H1 (cell line): ENCODE results near the gene USH2A. TPM values are rescaled to one million over a fixed set of nuclear protein-coding genes. Genes with fewer than 3 reads are reported as not detected.

Experiments used
- CTCF ChIA-PET: fragments of 300-600 bp; sonication (Branson Sonifier 250); formaldehyde crosslinking; loops from one replicate; lab custom pipeline; 2021; ENCODE audit not compliant: partially characterized antibody; lab: Charles Lee
- POLR2A ChIA-PET: fragments of 300-600 bp; sonication (Branson Sonifier 250); formaldehyde crosslinking; loops from one replicate; lab custom pipeline; 2021; ENCODE audit warnings: inconsistent platforms; ENCODE audit not compliant: partially characterized antibody; lab: Charles Lee
- DNase-seq, 2 experiments: peaks; one replicate each; pipeline versions ENCODE4 v3.0.0 to v3.0.0-alpha.2; 2010 to 2022; ENCODE audit warnings: low spot score in 2 of 2, low read depth in 1 of 2, mixed read lengths in 1 of 2
- FAIRE-seq: peaks from 2 replicates; lab custom pipeline; 2011; peaks lifted over from hg19 to GRCh38; lab: Jason Lieb, UNC
- H2AFZ ChIP-seq: 2 replicates; pipeline ENCODE4 v1.8.1; 2012; ENCODE audit warnings: low read length, inconsistent platforms
- H2AK5ac ChIP-seq: 2 replicates; pipeline ENCODE4 v1.6.1; 2013; ENCODE audit warnings: low read depth, low read length
- H2BK120ac ChIP-seq: replicated peaks from 2 replicates; pipeline ENCODE3; 2013; ENCODE audit warnings: low read depth, low read length, inconsistent platforms
- H2BK12ac ChIP-seq: 2 replicates; pipeline ENCODE4 v1.6.1; 2013; ENCODE audit warnings: low read depth, low read length
- H2BK15ac ChIP-seq: 2 replicates; pipeline ENCODE4 v1.6.1; 2013; ENCODE audit warnings: low read length
- H2BK20ac ChIP-seq: 2 replicates; pipeline ENCODE4 v1.6.1; 2013; ENCODE audit warnings: low read length
- H2BK5ac ChIP-seq: 2 replicates; pipeline ENCODE4 v1.6.1; 2013; ENCODE audit warnings: low read depth, low read length
- H3K14ac ChIP-seq: 2 replicates; pipeline ENCODE4 v1.6.1; 2013; ENCODE audit warnings: inconsistent platforms; ENCODE audit not compliant: insufficient read length
- H3K18ac ChIP-seq: 2 replicates; pipeline ENCODE4 v1.6.1; 2013; ENCODE audit warnings: low read length; ENCODE audit errors: extremely low read depth
- H3K23ac ChIP-seq: 2 replicates; pipeline ENCODE4 v1.6.1; 2013; ENCODE audit warnings: inconsistent platforms; ENCODE audit not compliant: insufficient read length
- H3K23me2 ChIP-seq: 2 replicates; pipeline ENCODE4 v1.6.1; 2013; ENCODE audit warnings: low read depth, low read length
- H3K27ac ChIP-seq: 2 replicates; pipeline ENCODE4 v1.6.1; 2011; ENCODE audit warnings: low read depth, low read length, inconsistent platforms
- H3K27me3 ChIP-seq, 4 experiments: replicated peaks in 1 of 4; 1 replicate in 1 of 4; 2 replicates in 3 of 4; pipeline versions ENCODE4 v1.6.1 to v1.8.1; 2011 to 2013; ENCODE audit warnings: low read length in 3 of 4, mild to moderate bottlenecking in 3 of 4, inconsistent platforms in 2 of 4, mixed read lengths in 2 of 4, moderate library complexity in 1 of 4; ENCODE audit not compliant: control insufficient read depth in 3 of 4, insufficient read depth in 3 of 4; ENCODE audit errors: extremely low read depth in 1 of 4
- H3K36me3 ChIP-seq, 4 experiments: 2 replicates each; pipeline versions ENCODE4 v1.6.1 to v1.8.1; 2011 to 2013; ENCODE audit warnings: mild to moderate bottlenecking in 4 of 4, low read length in 3 of 4, moderate library complexity in 2 of 4, control low read depth in 1 of 4, inconsistent platforms in 1 of 4; ENCODE audit not compliant: insufficient read depth in 4 of 4, control insufficient read depth in 2 of 4
- H3K4ac ChIP-seq: replicated peaks from 2 replicates; pipeline ENCODE3; 2013; ENCODE audit warnings: low read length, low read depth, mixed read lengths, inconsistent platforms; ENCODE audit not compliant: insufficient read length
- H3K4me1 ChIP-seq, 4 experiments: replicated peaks in 1 of 4; 1 replicate in 1 of 4; 2 replicates in 3 of 4; pipeline versions ENCODE4 v1.6.1 to v1.8.1; 2011 to 2013; ENCODE audit warnings: low read length in 3 of 4, inconsistent platforms in 2 of 4, mixed read lengths in 1 of 4; ENCODE audit not compliant: insufficient read depth in 4 of 4, control insufficient read depth in 3 of 4
- H3K4me2 ChIP-seq, 2 experiments: 2 replicates each; pipeline versions ENCODE4 v1.6.1 to v1.8.1; 2011 to 2013; ENCODE audit warnings: low read depth in 2 of 2, low read length in 2 of 2, control low read depth in 1 of 2, inconsistent platforms in 1 of 2, mild to moderate bottlenecking in 1 of 2; ENCODE audit not compliant: insufficient read depth in 1 of 2
- H3K4me3 ChIP-seq, 4 experiments: fragments of 200-600, 300-600 bp in 1 of 4; sonication (generic), shearing (Covaris generic), sonication (Bioruptor Twin) in 1 of 4; 2 replicates each; pipeline versions ENCODE4 v1.5.1 to v1.8.1; 2011 to 2016; ENCODE audit warnings: low read length in 4 of 4, low read depth in 3 of 4, control low read depth in 2 of 4, inconsistent platforms in 2 of 4, mild to moderate bottlenecking in 2 of 4, mixed read lengths in 1 of 4, moderate library complexity in 1 of 4; ENCODE audit not compliant: insufficient read depth in 2 of 4; ENCODE audit errors: extremely low read depth in 1 of 4
- H3K56ac ChIP-seq: replicated peaks from 2 replicates; pipeline ENCODE3; 2013; ENCODE audit warnings: low read depth, mild to moderate bottlenecking, mixed read lengths, low read length, inconsistent platforms; ENCODE audit not compliant: insufficient read length
- H3K79me1 ChIP-seq: 2 replicates; pipeline ENCODE4 v1.6.1; 2013; ENCODE audit warnings: low read depth, low read length, control low read depth
- H3K79me2 ChIP-seq, 2 experiments: 2 replicates each; pipeline versions ENCODE4 v1.6.1 to v1.8.1; 2012 to 2013; ENCODE audit warnings: low read length in 2 of 2, mild to moderate bottlenecking in 2 of 2, inconsistent platforms in 1 of 2; ENCODE audit not compliant: insufficient read depth in 2 of 2, control insufficient read depth in 1 of 2
- H3K9ac ChIP-seq, 4 experiments: replicated peaks in 1 of 4; 1 replicate in 1 of 4; 2 replicates in 3 of 4; pipeline versions ENCODE4 v1.6.1 to v1.8.1; 2011 to 2013; ENCODE audit warnings: low read depth in 3 of 4, low read length in 3 of 4, control low read depth in 2 of 4, mild to moderate bottlenecking in 2 of 4, moderate library complexity in 2 of 4, inconsistent platforms in 1 of 4; ENCODE audit errors: extremely low read depth in 1 of 4
- H3K9me3 ChIP-seq, 2 experiments: 2 replicates each; pipeline versions ENCODE4 v1.6.1 to v1.8.1; 2012 to 2013; ENCODE audit warnings: mild to moderate bottlenecking in 2 of 2, moderate library complexity in 2 of 2, control low read depth in 1 of 2, inconsistent platforms in 1 of 2, low read depth in 1 of 2, low read length in 1 of 2, mixed read lengths in 1 of 2; ENCODE audit not compliant: insufficient read depth in 2 of 2
- H4K20me1 ChIP-seq, 2 experiments: replicated peaks in 1 of 2; 2 replicates each; pipeline versions ENCODE3 to v1.8.1; 2011 to 2013; ENCODE audit warnings: inconsistent platforms in 2 of 2, low read length in 2 of 2, mild to moderate bottlenecking in 1 of 2; ENCODE audit not compliant: insufficient read depth in 2 of 2, control insufficient read depth in 1 of 2
- H4K5ac ChIP-seq: 2 replicates; pipeline ENCODE4 v1.6.1; 2013; ENCODE audit warnings: low read length, low read depth, mixed read lengths, inconsistent platforms; ENCODE audit not compliant: insufficient read length
- H4K8ac ChIP-seq: 2 replicates; pipeline ENCODE4 v1.8.0; 2013; ENCODE audit warnings: mild to moderate bottlenecking, moderate library complexity, low read length, inconsistent platforms; ENCODE audit not compliant: insufficient read depth; ENCODE audit errors: extremely low read depth
- H4K91ac ChIP-seq: replicated peaks from 2 replicates; pipeline ENCODE3; 2013; ENCODE audit warnings: low read length, mixed read lengths, inconsistent platforms; ENCODE audit not compliant: insufficient read length
- BRCA1 ChIP-seq: IDR thresholded peaks from 2 replicates; pipeline ENCODE4 v1.6.1; 2012; ENCODE audit warnings: low read depth, low read length, improper control_type of control experiment
- FOSL1 ChIP-seq: IDR thresholded peaks from 2 replicates; pipeline ENCODE4 v1.6.1; 2011; ENCODE audit warnings: mild to moderate bottlenecking, low read depth, low read length, moderate library complexity; ENCODE audit not compliant: insufficient read depth
- HDAC2 ChIP-seq, 2 experiments: fragments of 300-600 bp in 1 of 2; sonication (generic) in 1 of 2; IDR thresholded peaks; 2 replicates each; pipeline ENCODE4 v1.6.1; 2011 to 2012; ENCODE audit warnings: low read depth in 2 of 2, low read length in 2 of 2, mild to moderate bottlenecking in 2 of 2, moderate library complexity in 2 of 2, borderline replicate concordance in 1 of 2, inconsistent platforms in 1 of 2
- MAX ChIP-seq: IDR thresholded peaks from 2 replicates; pipeline ENCODE4 v1.6.1; 2012; ENCODE audit warnings: inconsistent platforms
- WGBS, 2 experiments: shearing (Covaris generic) in 1 of 2; methylation state at CpG; one replicate each; pipeline versions ENCODE4 v1.1.6 to v1.1.7; 2013 to 2015; ENCODE audit warnings: low lambda C conversion rate in 2 of 2, mixed read lengths in 2 of 2, inconsistent platforms in 1 of 2, low coverage in 1 of 2, missing lambda C conversion rate in 1 of 2; ENCODE audit not compliant: insufficient replicate concordance in 2 of 2, insufficient coverage in 1 of 2, insufficient read length in 1 of 2; ENCODE audit errors: extremely low coverage in 1 of 2, missing lambda C conversion rate in 1 of 2; 5-methylcytosine and 5-hydroxymethylcytosine counted together
- polyA plus RNA-seq, 7 experiments: library from polyadenylated mRNA; depleted of rRNA in 3 of 7; stranded (reverse) in 5 of 7; unstranded in 2 of 7; fragments of >200 nt in 5 of 7; fragments of 200-250 nt in 2 of 7; gene quantifications; 1 replicate in 5 of 7; 2 replicates in 1 of 7; 4 replicates in 1 of 7; pipeline versions ENCODE4 v1.2.1 to v1.2.3, GENCODE V29; 2011 to 2013; ENCODE audit warnings: missing spikeins in 2 of 7, mixed read lengths in 2 of 7
- total RNA-seq: library from RNA; stranded (reverse); fragmentation: NEBNext Ultra II Directional; extraction: Animal tissue kit (Norgen Biotek cat#: 25700); gene quantifications from 2 replicates; pipeline ENCODE4 v1.2.1, GENCODE V29; 2021

USH2A gene
- total and polyA plus RNA-seq, 2 of the 8 experiments (the other 6 are each of a cell fraction or from before 2014, with no cell fraction given) = 0.02 to 0.17 TPM

GRCh38 chr1:215958841-215959240, 464.4 kb downstream of the USH2A start:
- H3K23me2 ChIP-seq = no peaks in the 10 kb centered on the region
- H2AFZ ChIP-seq = no peak overlapping the region
- H2BK5ac ChIP-seq = no peak overlapping the region
- H3K4me3 ChIP-seq = no peak overlapping the region
- ChIA-PET POLR2A (no interaction called here), CTCF (no interaction called here)
- WGBS, 2 experiments = 91% methylated on average over 1 of the region's 1 CpG; no CpG with 5 or more reads in 1 of the 2 experiments
- H2BK120ac ChIP-seq = no peak overlapping the region
- no peak for FAIRE-seq
- H3K4me2 ChIP-seq = no peak overlapping the region
- H2BK12ac ChIP-seq = no peak overlapping the region
- DNase-seq = no peak
- H3K56ac ChIP-seq = no peak overlapping the region
- 0 out of 7 replicates have a peak, but pooled peaks cover 0 to 3% (median 0%) of the 10 kb centered on the region in 4 experiments for H3K4me1 ChIP-seq
- H3K79me1 ChIP-seq = no peaks in the 10 kb centered on the region
- H2BK20ac ChIP-seq = no peak overlapping the region
- H3K23ac ChIP-seq = no peak overlapping the region
- H4K5ac ChIP-seq = no peak overlapping the region
- no peaks in the 10 kb centered on the region for H4K20me1 ChIP-seq
- no peaks in the 10 kb centered on the region for H3K9me3 ChIP-seq
- no peaks in the 10 kb centered on the region for H3K36me3 ChIP-seq
- H4K91ac ChIP-seq = no peak overlapping the region
- H2AK5ac ChIP-seq = no peak overlapping the region
- no peak overlapping the region for H3K14ac ChIP-seq
- no peak overlapping the region for H3K9ac ChIP-seq
- no peak overlapping the region for H3K27ac ChIP-seq
- H3K18ac ChIP-seq = no peak overlapping the region
- no peak overlapping the region for H2BK15ac ChIP-seq
- no peak overlapping the region for H3K4ac ChIP-seq
- no peaks in the 10 kb centered on the region for H3K79me2 ChIP-seq
- H3K27me3 ChIP-seq = no peaks in the 10 kb centered on the region
- H4K8ac ChIP-seq = no peak overlapping the region
- TF ChIP-seq BRCA1 (no peak), MAX (no peak), FOSL1 (no peak), HDAC2 (IDR thresholded peaks at IDR 0.05; ENCODE audit: borderline replicate concordance in 1 of 2, low read depth in 2 of 2, low read length in 2 of 2) (no peak)
